Nucleus accumbens (tissue), 56 donors: Measurements from ENCODE around the gene WDR64.
"Not testable (repeated sequence)": the region's sequence is repeated elsewhere in the genome, so short reads cannot be mapped to it uniquely, and the experiment has no call there.

Experiments used
- DNase-seq, 56 donors: peaks; one replicate each; lab custom pipeline; 2025; lab: John Stamatoyannopoulos, UW

The WDR64 gene

GRCh38 chr1:241776911-241777310 lies 124.8 kb downstream of the WDR64 start:
- no peak for DNase-seq

GRCh38 chr1:241778117-241778516 lies 126.0 kb downstream of the WDR64 start:
- no peak for DNase-seq

GRCh38 chr1:241779897-241780296 lies 127.8 kb downstream of the WDR64 start:
- DNase-seq, result no peak

- DNase-seq, result no peak
Measured at GRCh38 chr1:241782396-241782795, 130.3 kb downstream of the WDR64 start.

- no peak for DNase-seq
Measured at GRCh38 chr1:241787691-241788090, 135.6 kb downstream of the WDR64 start.

GRCh38 chr1:241789061-241789460 lies 137.0 kb downstream of the WDR64 start:
- DNase-seq, result no peak

GRCh38 chr1:241799416-241799815 lies 147.3 kb downstream of the WDR64 start:
- no peak for DNase-seq

GRCh38 chr1:241800640-241801039 lies 148.6 kb downstream of the WDR64 start:
- DNase-seq, result no peak

- DNase-seq, result no peak
Measured at GRCh38 chr1:241802863-241803262, 150.8 kb downstream of the WDR64 start.

- not testable (repeated sequence) for DNase-seq
Measured at GRCh38 chr1:241804706-241805105, 152.6 kb downstream of the WDR64 start.

GRCh38 chr1:241808265-241808664 lies 156.2 kb downstream of the WDR64 start:
- DNase-seq, result no peak

- DNase-seq, result no peak
Measured at GRCh38 chr1:241810769-241811405, 158.8 kb downstream of the WDR64 start.

- DNase-seq, result no peak
Measured at GRCh38 chr1:241813768-241814320, 161.8 kb downstream of the WDR64 start.

GRCh38 chr1:241816008-241816407 lies 163.9 kb downstream of the WDR64 start:
- no peak for DNase-seq

GRCh38 chr1:241817331-241817792 lies 165.3 kb downstream of the WDR64 start:
- no peak for DNase-seq

- DNase-seq, result no peak
Measured at GRCh38 chr1:241817956-241818612, 166.0 kb downstream of the WDR64 start.

- no peak for DNase-seq
Measured at GRCh38 chr1:241819340-241819866, 167.3 kb downstream of the WDR64 start.

GRCh38 chr1:241821363-241821762 lies 169.3 kb downstream of the WDR64 start:
- no peak for DNase-seq

GRCh38 chr1:241822846-241823245 lies 170.8 kb downstream of the WDR64 start:
- DNase-seq, result no peak

GRCh38 chr1:241823925-241824324 lies 171.8 kb downstream of the WDR64 start:
- no peak for DNase-seq

GRCh38 chr1:241825581-241825980 lies 173.5 kb downstream of the WDR64 start:
- DNase-seq, result no peak

GRCh38 chr1:241826613-241827012 lies 174.5 kb downstream of the WDR64 start:
- DNase-seq, result not testable (repeated sequence)
